Measurements from ENCODE around the gene SSTR4. TPM values are rescaled to one million over a fixed set of nuclear protein-coding genes. Genes with fewer than 3 reads are reported as not detected.
"Not testable (repeated sequence)": the region's sequence is repeated elsewhere in the genome, so short reads cannot be mapped to it uniquely, and the experiment has no call there.

The SSTR4 gene, protein sequence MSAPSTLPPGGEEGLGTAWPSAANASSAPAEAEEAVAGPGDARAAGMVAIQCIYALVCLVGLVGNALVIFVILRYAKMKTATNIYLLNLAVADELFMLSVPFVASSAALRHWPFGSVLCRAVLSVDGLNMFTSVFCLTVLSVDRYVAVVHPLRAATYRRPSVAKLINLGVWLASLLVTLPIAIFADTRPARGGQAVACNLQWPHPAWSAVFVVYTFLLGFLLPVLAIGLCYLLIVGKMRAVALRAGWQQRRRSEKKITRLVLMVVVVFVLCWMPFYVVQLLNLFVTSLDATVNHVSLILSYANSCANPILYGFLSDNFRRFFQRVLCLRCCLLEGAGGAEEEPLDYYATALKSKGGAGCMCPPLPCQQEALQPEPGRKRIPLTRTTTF
- total RNA-seq: not detected

- no peak for DNase-seq
These were observed at the start of gene SSTR4 for GRCh38 chr20:23034721-23035671. Gene SSTR4, plus strand, starts transcription at chr20:23035312. Its CDS starts 172 bp downstream, at chr20:23035484.

DNA sequence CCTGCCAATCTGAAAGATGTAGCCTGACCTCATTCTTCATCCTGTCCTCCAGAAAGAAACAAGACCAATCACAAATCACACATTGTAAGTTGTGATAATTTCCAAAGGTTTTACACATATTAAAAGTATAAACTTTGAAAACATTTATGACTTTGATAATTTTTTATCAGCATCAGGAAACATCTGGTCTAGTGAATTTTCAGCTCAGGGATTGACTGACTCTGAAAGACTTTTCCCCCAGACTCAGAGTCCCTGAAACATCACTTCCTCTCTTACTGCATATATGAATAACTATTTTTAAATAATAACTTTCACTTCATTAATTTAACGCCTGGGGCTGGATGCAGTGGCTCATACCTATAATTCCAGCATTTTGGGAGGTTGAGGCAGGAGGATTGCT lies 48.5 kb upstream of the SSTR4 start:
- no peak for DNase-seq

DNA sequence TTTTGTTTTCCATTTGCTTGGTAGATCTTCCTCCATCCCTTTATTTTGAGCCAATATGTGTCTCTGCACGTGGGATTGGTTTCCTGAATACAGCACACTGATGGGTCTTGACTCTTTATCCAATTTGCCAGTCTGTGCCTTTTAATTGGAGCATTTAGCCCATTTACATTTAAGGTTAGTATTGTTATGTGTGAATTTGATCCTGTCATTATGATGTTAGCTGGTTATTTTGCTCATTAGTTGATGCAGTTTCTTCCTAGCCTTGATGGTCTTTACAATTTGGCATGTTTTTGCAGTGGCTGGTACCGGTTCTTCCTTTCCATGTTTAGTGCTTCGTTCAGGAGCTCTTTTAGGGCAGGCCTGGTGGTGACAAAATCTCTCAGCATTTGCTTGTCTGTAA lies 43.7 kb upstream of the SSTR4 start:
- not testable (repeated sequence) for DNase-seq

DNA sequence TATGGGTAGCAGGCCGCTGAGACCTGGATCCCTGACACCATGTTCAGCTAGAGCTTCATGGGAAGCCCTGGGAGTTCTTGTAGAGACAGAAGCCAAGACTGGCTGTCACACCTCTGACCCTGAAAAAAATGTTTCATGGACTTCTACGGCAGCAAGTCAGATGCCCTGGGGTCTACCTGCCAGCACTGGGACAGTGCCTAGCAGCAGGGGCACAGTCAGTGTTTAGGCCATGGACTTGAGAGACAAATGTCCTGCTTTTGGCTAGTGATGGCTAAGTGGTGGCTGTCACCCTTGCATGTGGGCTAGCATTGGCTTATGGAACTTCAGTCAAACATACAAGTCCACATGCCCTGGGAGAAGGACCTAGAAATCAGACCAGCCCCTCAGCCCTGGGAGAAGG lies 41.3 kb upstream of the SSTR4 start:
- DNase-seq: no peak

- no peak for DNase-seq
These were observed 39.2 kb upstream of the SSTR4 start for GRCh38 chr20:22995923-22996322.

- DNase-seq: no peak
These were observed 36.6 kb upstream of the SSTR4 start for GRCh38 chr20:22998476-22998875.

DNA sequence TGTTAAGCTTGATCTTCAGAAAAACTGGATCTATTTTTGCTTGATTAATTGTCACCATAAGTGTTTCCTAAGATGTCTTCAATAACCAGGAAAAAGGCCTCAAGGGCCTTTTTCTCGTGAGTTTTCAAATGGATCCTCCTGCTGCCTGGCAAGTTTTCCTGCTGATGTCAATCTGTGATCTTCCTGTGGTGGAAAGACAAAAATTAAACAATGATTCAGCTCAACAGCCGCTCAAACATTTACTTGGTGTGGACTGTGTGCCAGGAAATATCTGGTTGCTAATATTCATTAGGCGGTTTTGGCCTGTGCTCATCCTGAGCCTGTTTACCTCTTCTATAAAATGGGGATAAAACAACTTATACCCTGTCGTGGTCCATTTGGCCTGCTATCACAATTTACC lies 35.4 kb upstream of the SSTR4 start:
- DNase-seq: no peak

DNA sequence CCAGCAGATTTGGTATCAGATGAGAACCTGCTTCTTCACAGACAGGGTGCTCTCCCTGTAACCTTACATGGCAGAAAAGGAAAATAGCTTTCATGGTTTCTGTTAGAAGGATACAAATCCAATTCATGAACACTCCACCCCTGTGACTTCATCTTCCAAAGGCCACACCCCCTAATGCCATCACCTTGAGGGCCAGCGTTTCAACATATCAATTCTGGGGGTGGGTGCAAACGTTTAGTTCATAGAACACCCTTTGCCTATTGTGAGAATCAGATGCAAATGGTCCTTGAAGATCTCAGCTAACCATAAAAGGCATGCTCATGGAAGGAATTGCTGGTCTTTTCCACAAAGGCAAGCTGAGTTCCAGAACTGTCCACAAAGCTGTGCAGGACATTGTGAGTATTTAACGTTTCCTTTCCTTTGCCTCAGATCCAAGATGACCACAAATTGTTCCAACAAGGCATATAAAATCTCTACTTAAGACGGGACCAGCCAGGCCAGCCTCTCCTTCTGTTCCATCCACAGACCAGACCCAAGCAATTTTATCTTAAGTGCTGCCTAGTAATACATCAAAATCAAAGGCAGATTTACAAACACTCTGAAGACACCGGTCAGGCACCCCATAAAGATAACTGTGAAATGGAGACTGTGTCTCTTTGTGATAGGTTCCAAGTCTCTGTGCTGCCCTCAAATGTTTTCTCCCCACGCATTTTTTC lies 34.7 kb upstream of the SSTR4 start:
- no peak for DNase-seq

DNA sequence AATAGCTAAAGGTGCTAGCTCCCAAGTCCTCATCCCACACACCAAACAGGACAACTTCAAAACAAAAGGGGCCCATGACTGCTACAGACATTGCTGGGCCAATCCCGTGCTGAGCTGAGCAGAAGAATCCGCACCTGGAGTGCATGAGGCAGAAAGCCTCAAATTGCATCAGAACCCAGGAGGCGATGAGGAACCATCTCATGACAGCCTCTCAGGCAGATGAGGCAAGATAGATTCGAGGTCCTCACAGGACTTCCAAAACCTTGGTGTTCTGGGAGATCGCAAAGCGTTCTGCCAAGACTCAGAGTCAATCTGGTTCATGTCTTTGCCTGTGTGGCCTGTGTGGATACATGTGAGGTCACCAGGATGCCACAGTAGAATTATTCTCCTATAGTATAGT lies 32.8 kb upstream of the SSTR4 start:
- no peak for DNase-seq

GRCh38 chr20:23003077-23003635 lies 32.0 kb upstream of the SSTR4 start:
- DNase-seq: no peak

- DNase-seq: no peak
These were observed 31.1 kb upstream of the SSTR4 start for GRCh38 chr20:23003881-23004460.

- no peak for DNase-seq
These were observed 29.3 kb upstream of the SSTR4 start for GRCh38 chr20:23005776-23006175.

DNA sequence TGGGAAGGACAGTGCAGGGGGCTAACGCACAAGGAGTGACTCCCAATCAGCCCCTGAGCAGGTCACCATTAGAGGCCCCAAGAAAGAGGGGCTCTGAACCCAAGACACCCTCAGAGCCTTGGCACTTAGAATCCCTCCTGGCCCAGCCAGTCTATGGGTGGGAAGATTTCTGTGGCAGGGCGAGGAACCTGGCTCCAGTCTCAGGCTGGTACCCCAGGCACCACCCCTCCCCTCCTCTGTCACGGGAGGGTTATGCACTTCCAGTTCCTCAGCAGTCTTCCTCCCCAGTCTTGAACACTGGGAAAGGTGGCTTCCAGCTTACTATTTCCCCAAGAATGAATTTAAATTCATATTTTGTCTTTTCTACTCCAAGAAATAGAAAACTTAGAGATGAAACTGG lies 27.6 kb upstream of the SSTR4 start:
- DNase-seq: no peak

DNA sequence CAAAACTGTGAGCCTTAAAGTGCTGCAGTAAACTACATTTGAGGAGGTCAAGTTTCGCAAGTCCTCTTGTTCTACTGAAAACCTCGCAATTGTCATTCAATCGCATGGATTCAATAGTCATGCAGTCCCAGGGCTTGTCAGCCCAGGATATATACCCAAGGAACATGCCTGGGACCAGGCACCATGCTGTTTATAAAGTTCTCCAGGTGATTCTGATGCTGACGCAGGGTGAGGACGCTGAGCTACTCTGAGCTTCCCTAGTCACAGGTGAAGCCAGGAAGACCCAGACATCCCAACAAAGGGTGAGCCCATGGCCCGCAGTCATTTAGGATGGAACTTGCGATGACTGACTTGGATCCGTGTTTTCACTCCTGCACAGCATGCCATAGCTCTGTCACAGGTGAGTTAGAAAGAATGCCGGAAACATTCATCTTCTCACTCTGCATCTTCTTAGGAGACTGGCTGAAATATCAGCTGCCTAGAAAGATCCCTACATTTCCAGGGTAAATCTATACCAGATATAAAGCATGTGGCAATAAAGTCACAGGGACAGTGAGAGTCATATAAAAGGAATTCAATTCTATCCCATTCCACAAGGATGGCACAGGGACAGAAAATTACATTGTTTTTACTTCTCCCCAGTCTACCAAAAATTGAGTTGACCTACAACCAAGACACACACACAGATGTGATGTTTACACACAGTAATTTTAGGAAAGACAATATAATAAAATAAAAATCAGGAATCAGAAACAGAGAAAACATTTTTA lies 27.0 kb upstream of the SSTR4 start:
- no peak for DNase-seq

DNA sequence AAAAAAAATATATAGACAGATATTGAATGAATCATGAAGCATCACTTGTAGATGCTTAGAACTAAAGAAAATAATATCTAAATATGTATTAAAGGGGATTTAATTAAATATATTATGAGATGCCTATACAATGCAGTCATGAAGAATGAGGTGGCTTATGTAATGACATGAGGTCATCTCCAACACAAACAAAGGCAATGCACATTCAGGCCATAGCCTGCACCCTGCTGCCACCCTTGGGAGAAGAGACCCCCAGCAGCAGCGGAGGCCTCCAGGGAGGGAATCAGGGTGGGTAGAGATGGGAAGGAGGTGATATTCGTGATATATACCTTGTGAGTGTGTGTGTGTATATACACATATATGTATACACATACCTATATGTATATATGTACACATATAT lies 26.4 kb upstream of the SSTR4 start:
- DNase-seq: no peak

DNA sequence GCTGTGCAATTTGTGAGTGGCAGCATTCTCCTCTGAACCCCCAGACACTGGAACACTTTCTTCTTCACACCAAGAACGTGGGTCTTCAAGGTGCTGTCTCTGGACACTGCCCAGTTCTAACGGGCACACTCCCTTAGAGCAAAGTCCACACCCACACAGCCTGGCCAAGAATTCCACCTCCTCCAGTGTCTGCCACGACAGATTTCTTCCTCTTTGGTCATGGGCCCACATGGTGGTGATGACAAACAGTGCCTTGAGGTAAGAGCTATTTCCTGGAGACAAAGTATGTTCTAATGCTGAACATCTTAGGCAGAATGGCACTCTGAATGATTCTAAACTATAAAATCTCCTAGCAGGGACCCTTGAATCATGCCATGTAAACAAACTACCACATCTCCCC lies 25.5 kb upstream of the SSTR4 start:
- no peak for DNase-seq

DNA sequence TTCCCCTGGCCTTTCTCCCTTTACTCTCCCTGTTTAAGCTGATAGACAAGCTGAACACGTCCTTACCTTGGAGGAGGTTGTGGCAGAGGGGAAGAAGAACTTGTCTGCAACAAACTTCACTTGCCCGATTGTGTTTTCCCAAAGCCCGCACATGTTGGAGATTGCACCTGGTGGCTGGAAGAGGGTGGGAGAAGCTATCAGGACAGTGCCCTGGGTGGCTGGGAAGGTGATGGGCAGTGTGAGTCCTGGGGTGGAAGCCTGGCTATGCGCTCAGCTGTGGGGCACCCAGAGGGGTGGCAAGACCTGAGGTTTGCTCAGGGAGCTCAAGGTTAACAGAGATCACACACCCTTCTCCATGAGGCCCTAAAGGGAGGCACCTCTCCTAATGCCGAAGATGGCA lies 25.0 kb upstream of the SSTR4 start:
- DNase-seq: no peak

DNA sequence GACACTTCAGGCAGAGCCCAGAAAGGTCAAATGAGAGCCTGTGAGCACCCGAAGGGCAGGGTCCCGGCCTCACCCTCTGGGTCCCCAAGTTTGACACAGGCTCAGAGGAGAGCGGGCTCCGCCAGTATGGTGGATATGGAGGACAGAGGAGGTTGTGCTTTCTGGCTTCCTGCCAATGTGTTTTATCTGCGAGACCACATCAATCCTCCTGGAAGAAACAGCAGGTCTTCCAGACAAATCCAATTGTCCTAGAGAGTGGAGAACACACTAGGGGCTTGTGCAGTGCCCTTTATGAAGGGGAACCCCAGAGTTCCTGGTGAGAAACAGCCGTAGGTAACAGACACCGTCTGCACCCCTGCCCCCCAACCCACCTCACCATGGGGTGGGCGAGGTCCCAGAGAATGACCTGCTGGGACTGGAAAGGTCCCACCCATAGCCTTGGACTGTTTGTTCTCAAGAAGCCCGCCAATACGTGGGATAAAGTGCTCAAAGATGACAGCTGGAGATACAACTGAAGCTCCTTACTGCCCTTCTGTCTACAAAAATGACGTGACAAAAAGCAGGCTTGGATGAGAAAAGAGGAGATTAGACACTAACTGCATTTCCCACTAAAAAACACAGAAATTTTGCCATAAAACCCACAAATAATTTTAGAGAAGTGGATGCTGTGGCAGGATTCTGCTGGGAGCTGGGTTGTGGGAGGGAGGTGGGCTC lies 23.9 kb upstream of the SSTR4 start:
- no peak for DNase-seq

- no peak for DNase-seq
These were observed 21.7 kb upstream of the SSTR4 start for GRCh38 chr20:23013429-23013828.

- DNase-seq: no peak
These were observed 17.6 kb upstream of the SSTR4 start for GRCh38 chr20:23017516-23017915.

- no peak for DNase-seq
These were observed 16.7 kb upstream of the SSTR4 start for GRCh38 chr20:23018432-23018831.
